CD4-positive, alpha-beta T cell (primary cell): ENCODE measurements around the gene ADSS2. TPM values are rescaled to one million over a fixed set of nuclear protein-coding genes. Genes with fewer than 3 reads are reported as not detected.

Experiments used
- ATAC-seq: fragments of 200-7000 bp; cut with Tn5 transposase; one replicate; pipeline ENCODE4 v1.10.0; 2022; ENCODE audit warnings: mild to moderate bottlenecking; ENCODE audit not compliant: poor library complexity
- CTCF ChIA-PET: fragments of 350-600 bp; sonication (Branson Sonifier 250); formaldehyde crosslinking; loops from one replicate; lab custom pipeline; 2021; ENCODE audit warnings: antibody characterized with exemption, inconsistent platforms; lab: Charles Lee
- POLR2A ChIA-PET: fragments of 350-600 bp; sonication (Branson Sonifier 250); formaldehyde crosslinking; loops from one replicate; lab custom pipeline; 2021; ENCODE audit warnings: antibody characterized with exemption, inconsistent platforms; lab: Charles Lee
- DNase-seq, 14 experiments: peaks; one replicate each; pipeline ENCODE4 v3.0.0-alpha.2; 2013 to 2020; ENCODE audit warnings: mixed read lengths in 2 of 14
- H3K27ac ChIP-seq, 2 donors: one replicate each; pipeline versions ENCODE4 v1.5.1 to v1.7.0; 2013; ENCODE audit warnings: low read length in 2 of 2, low read depth in 1 of 2, mild to moderate bottlenecking in 1 of 2
- H3K27me3 ChIP-seq, 2 experiments: 1 replicate in 1 of 2; 2 replicates in 1 of 2; pipeline versions ENCODE4 v1.6.1 to v1.7.0; 2013; ENCODE audit warnings: low read length in 2 of 2, control low read depth in 1 of 2, mild to moderate bottlenecking in 1 of 2, moderate library complexity in 1 of 2; ENCODE audit not compliant: insufficient read depth in 2 of 2, control insufficient read depth in 1 of 2
- H3K36me3 ChIP-seq: one replicate; pipeline ENCODE4 v1.6.1; 2013; ENCODE audit warnings: low read length, control low read depth; ENCODE audit not compliant: insufficient read depth
- H3K4me1 ChIP-seq: one replicate; pipeline ENCODE4 v1.6.1; 2013; ENCODE audit warnings: low read length, control low read depth; ENCODE audit not compliant: insufficient read depth
- H3K4me3 ChIP-seq: one replicate; pipeline ENCODE4 v1.5.1; 2013; ENCODE audit warnings: mild to moderate bottlenecking, low read length, moderate library complexity
- H3K9me3 ChIP-seq, 2 experiments: 1 replicate in 1 of 2; 2 replicates in 1 of 2; pipeline versions ENCODE4 v1.6.1 to v1.7.0; 2013; ENCODE audit warnings: low read length in 2 of 2, mild to moderate bottlenecking in 2 of 2, control low read depth in 1 of 2, moderate library complexity in 1 of 2; ENCODE audit not compliant: control insufficient read depth in 1 of 2, insufficient read depth in 1 of 2
- H3K27ac Mint-ChIP-seq: one replicate; pipeline ENCODE4 v1.8.0; 2020; ENCODE audit warnings: mixed read lengths
- H3K27me3 Mint-ChIP-seq: one replicate; pipeline ENCODE4 v1.8.0; 2021; ENCODE audit warnings: mixed read lengths
- H3K36me3 Mint-ChIP-seq: one replicate; pipeline ENCODE4 v1.8.0; 2021; ENCODE audit warnings: low read depth, mixed read lengths
- H3K4me1 Mint-ChIP-seq: one replicate; pipeline ENCODE4 v1.8.0; 2021; ENCODE audit warnings: low read depth, mixed read lengths
- H3K4me3 Mint-ChIP-seq: one replicate; pipeline ENCODE4 v1.8.0; 2020; ENCODE audit warnings: mild to moderate bottlenecking, mixed read lengths
- H3K9me3 Mint-ChIP-seq: one replicate; pipeline ENCODE4 v1.8.0; 2020; ENCODE audit warnings: mixed read lengths
- intact Hi-C, 2 experiments: fragments of 100-400 bp; cut with DNase I in 1 of 2; cut with micrococcal nuclease in 1 of 2; formaldehyde crosslinking; loops; one replicate each; pipeline versions ENCODE4 v1.15.1 to v1.9.0; 2023 to 2025; cut with DNase I, micrococcal nuclease
- total RNA-seq, 174 experiments: library from RNA in 2 of 174; stranded (reverse) in 2 of 174; gene quantifications; one replicate each; pipeline ENCODE4 v1.2.3 and lab custom pipeline; 2021 to 2026
- TF ChIP-seq, protein P1 (sequence below): fragments of 200-600 bp; IDR thresholded peaks from one replicate; pipeline ENCODE4 v1.8.0; 2022; ENCODE audit warnings: antibody characterized with exemption, mild to moderate bottlenecking

The ADSS2 gene
- total RNA-seq, 2 experiments from 2014 or later = 30.8 to 34.0 TPM

DNA sequence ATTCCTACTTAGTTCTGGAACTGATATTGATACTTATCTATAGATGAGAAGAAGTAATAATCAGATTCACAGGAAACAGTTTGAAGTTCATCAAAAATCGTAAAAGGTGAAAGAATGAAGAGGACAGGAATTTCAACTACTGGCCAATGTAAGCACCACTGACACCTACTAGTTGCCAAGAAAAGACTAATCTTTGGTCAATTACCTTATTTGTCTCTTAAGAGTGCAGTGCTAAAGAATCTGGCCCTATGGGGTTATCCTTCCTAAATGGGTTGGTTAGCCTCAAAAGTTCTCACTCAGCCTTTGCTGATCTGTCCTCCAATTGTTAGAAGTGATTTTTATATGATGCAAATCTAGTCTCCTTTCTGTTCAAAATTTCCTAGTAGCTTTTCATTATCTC lies 29.5 kb downstream of the ADSS2 start:
- Histone ChIP-seq H3K27me3 (no peaks in the 10 kb centered on the region), H3K27ac (no peak overlapping the region), H3K9me3 (no peaks in the 10 kb centered on the region), H3K36me3 (peaks cover 71% of the 10 kb centered on the region), H3K4me3 (no peak overlapping the region), H3K4me1 (no peaks in the 10 kb centered on the region)
- ATAC-seq = no peak
- TF ChIP-seq, protein P1, sequence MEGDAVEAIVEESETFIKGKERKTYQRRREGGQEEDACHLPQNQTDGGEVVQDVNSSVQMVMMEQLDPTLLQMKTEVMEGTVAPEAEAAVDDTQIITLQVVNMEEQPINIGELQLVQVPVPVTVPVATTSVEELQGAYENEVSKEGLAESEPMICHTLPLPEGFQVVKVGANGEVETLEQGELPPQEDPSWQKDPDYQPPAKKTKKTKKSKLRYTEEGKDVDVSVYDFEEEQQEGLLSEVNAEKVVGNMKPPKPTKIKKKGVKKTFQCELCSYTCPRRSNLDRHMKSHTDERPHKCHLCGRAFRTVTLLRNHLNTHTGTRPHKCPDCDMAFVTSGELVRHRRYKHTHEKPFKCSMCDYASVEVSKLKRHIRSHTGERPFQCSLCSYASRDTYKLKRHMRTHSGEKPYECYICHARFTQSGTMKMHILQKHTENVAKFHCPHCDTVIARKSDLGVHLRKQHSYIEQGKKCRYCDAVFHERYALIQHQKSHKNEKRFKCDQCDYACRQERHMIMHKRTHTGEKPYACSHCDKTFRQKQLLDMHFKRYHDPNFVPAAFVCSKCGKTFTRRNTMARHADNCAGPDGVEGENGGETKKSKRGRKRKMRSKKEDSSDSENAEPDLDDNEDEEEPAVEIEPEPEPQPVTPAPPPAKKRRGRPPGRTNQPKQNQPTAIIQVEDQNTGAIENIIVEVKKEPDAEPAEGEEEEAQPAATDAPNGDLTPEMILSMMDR = no peak
- H3K27ac Mint-ChIP-seq = no peak overlapping the region
- peaks cover 12% of the 10 kb centered on the region for H3K4me1 Mint-ChIP-seq
- ChIA-PET POLR2A (no interaction called here), CTCF (no interaction called here)
- intact Hi-C loops = no loop called here
- no peaks in the 10 kb centered on the region for H3K27me3 Mint-ChIP-seq
- no peak overlapping the region for H3K4me3 Mint-ChIP-seq
- no peak for DNase-seq
- peaks cover 88% of the 10 kb centered on the region for H3K36me3 Mint-ChIP-seq
- no peaks in the 10 kb centered on the region for H3K9me3 Mint-ChIP-seq

DNA sequence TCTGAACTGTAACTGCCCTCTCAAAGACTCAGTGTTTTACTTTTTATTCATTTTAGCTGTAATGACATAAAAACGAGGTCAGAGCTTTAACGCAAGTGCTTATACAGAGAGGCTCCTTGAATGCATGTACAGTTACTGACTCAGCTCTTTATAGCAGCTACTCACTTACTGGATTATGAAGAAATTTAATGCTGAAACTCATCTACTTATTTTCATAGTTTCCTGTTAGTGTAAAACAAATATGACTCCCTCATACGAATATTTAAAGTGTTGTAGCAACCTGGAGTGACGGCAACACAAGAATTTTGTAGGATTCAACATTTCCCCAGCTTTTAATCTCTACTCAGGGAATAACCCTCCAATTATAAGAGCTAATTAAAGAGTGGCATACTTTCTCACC lies 32.7 kb downstream of the ADSS2 start:
- TF ChIP-seq, protein P1 = no peak
- Histone ChIP-seq H3K27me3 (no peaks in the 10 kb centered on the region), H3K27ac (no peak overlapping the region), H3K4me1 (no peaks in the 10 kb centered on the region), H3K4me3 (no peak overlapping the region), H3K9me3 (no peaks in the 10 kb centered on the region), H3K36me3 (peaks cover 96% of the 10 kb centered on the region)
- H3K4me3 Mint-ChIP-seq = no peak overlapping the region
- H3K4me1 Mint-ChIP-seq = no peaks in the 10 kb centered on the region
- no peaks in the 10 kb centered on the region for H3K9me3 Mint-ChIP-seq
- DNase-seq (no peak), ATAC-seq (no peak)
- intact Hi-C loops = no loop called here
- no peak overlapping the region for H3K27ac Mint-ChIP-seq
- CTCF ChIA-PET = interaction anchor here (0.8 to 1.2 kb wide), 2 partner anchors 8 to 119 kb away, joined by 3 read pairs; no protein-coding TSS in a partner anchor
- no peaks in the 10 kb centered on the region for H3K27me3 Mint-ChIP-seq
- POLR2A ChIA-PET = no interaction called here
- peaks cover 96% of the 10 kb centered on the region for H3K36me3 Mint-ChIP-seq

DNA sequence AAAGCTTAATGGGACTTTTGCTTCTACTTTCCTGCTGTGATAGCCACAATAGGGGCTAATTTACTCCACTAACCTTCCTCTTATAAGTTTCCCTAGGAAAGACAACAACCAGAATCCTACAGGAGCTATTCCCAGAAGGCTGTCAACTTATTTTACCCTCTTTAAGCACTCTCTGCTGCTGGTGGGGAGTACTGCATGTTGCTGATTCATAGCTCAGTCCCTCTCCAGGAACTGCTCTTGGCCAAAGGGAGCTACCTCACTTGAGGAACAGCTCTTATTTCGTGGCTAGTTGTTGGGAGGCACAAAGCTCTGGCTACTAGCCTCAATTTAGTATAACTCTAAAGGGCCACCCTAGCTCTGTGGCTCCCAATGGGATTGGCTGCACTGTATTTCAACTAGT lies 37.2 kb downstream of the ADSS2 start:
- ATAC-seq = no peak
- Mint-ChIP-seq H3K4me3 (no peak overlapping the region), H3K27ac (no peak overlapping the region), H3K27me3 (no peaks in the 10 kb centered on the region), H3K36me3 (peaks cover 98% of the 10 kb centered on the region), H3K4me1 (no peaks in the 10 kb centered on the region), H3K9me3 (no peaks in the 10 kb centered on the region)
- POLR2A ChIA-PET = interaction anchor here (1.0 kb wide), 1 partner anchor 35 kb away, joined by 3 read pairs; no protein-coding TSS in a partner anchor
- Histone ChIP-seq H3K4me3 (no peak overlapping the region), H3K36me3 (peaks cover 97% of the 10 kb centered on the region), H3K4me1 (no peaks in the 10 kb centered on the region), H3K27ac (no peak overlapping the region), H3K27me3 (no peaks in the 10 kb centered on the region), H3K9me3 (no peaks in the 10 kb centered on the region)
- intact Hi-C loops = no loop called here
- DNase-seq = no peak
- CTCF ChIA-PET = interaction anchor here (1.1 to 1.5 kb wide), 2 partner anchors 11 to 16 kb away, joined by 3 to 6 read pairs; no protein-coding TSS in a partner anchor
- TF ChIP-seq, protein P1 = no peak
